GM18870 (cell line): Measurements from ENCODE around the gene RARA.
"Not testable (repeated sequence)": the region's sequence is repeated elsewhere in the genome, so short reads cannot be mapped to it uniquely, and the experiment has no call there.

Experiments used
- ATAC-seq: cut with Tn5 transposase; IDR thresholded peaks from one replicate; pipeline ENCODE4 v1.9.1; 2021; ENCODE audit warnings: moderate library complexity; ENCODE audit not compliant: unreplicated experiment

RARA gene

DNA sequence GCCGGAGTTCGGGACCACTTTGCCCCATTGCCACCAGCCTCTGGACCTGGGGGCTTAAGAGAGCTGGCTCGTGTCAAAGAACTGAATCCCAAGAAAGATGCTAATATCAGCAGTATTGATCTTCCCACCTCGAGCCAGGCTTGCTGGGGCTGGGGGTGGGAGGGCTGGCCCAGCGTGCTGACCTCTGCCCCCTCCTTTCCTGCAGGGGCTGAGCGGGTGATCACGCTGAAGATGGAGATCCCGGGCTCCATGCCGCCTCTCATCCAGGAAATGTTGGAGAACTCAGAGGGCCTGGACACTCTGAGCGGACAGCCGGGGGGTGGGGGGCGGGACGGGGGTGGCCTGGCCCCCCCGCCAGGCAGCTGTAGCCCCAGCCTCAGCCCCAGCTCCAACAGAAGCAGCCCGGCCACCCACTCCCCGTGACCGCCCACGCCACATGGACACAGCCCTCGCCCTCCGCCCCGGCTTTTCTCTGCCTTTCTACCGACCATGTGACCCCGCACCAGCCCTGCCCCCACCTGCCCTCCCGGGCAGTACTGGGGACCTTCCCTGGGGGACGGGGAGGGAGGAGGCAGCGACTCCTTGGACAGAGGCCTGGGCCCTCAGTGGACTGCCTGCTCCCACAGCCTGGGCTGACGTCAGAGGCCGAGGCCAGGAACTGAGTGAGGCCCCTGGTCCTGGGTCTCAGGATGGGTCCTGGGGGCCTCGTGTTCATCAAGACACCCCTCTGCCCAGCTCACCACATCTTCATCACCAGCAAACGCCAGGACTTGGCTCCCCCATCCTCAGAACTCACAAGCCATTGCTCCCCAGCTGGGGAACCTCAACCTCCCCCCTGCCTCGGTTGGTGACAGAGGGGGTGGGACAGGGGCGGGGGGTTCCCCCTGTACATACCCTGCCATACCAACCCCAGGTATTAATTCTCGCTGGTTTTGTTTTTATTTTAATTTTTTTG lies 47.1 kb downstream of the RARA start:
- no peak for ATAC-seq

DNA sequence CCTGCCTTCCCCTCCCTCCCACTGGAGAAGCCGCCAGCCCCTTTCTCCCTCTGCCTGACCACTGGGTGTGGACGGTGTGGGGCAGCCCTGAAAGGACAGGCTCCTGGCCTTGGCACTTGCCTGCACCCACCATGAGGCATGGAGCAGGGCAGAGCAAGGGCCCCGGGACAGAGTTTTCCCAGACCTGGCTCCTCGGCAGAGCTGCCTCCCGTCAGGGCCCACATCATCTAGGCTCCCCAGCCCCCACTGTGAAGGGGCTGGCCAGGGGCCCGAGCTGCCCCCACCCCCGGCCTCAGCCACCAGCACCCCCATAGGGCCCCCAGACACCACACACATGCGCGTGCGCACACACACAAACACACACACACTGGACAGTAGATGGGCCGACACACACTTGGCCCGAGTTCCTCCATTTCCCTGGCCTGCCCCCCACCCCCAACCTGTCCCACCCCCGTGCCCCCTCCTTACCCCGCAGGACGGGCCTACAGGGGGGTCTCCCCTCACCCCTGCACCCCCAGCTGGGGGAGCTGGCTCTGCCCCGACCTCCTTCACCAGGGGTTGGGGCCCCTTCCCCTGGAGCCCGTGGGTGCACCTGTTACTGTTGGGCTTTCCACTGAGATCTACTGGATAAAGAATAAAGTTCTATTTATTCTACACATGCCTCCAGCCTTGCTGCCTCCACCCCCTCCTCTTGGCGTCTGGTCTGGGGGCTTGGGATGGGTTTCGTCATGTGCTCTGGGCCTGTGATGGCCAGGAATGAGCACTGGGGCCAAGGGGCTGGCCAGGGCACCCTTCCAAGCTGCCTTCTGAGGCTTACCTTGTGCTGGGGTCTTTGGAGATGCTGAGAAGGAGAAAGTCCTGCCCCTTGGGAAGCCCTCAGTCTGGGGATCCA lies 48.3 kb downstream of the RARA start:
- no peak for ATAC-seq

DNA sequence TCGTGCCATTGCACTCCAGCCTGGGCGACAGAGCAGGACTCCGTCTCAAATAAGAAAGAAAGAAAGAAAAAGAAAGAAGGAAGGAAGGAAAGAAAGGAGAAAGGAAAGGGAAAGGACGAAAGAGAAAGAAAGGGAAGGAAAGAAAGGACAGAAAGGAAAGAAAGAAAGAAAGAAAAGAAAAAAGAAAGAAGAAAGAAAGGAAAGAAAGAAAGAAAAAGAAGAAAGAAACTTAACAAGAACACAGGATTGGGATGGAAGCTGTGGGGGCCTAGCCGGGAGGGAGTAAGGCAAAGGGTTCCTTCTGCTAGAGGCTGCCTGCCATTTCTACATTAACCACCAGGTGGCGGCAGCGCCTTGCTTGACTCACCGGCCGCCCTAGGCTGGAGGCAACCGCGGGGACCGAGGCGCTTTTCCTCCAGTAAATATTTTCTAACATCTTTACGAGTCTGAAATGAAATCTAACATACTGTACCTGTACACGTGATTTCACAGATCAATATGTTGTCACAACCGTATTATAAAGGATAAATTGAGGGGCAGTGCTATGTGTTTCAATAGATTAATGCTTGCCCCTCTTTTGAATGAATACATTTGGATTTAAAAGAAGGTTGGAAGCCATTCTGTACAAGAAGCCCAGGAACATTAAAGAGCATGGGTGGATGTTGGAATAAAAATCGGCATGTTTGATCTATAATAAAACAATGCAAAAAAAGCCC lies 49.5 kb downstream of the RARA start:
- no peak for ATAC-seq

DNA sequence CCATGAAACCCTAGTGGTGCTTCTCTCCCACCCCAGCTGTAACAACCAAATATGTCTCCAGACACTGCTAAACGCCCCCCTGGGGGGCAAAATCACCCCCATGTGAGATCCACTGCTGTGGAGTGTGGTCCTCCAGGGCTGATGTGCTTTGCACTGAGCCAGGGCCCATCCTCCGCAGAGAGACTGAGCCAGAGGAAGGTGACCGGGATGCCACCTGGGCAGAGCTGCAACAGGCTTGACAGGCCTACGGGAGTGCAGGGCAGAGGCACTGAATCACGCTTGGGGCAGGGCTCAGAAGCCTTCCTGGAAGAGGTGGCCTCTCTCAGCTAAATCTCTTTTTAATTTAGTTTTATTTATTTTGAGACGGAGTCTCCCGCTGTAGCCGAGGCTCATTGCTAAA lies 51.1 kb downstream of the RARA start:
- no peak for ATAC-seq

DNA sequence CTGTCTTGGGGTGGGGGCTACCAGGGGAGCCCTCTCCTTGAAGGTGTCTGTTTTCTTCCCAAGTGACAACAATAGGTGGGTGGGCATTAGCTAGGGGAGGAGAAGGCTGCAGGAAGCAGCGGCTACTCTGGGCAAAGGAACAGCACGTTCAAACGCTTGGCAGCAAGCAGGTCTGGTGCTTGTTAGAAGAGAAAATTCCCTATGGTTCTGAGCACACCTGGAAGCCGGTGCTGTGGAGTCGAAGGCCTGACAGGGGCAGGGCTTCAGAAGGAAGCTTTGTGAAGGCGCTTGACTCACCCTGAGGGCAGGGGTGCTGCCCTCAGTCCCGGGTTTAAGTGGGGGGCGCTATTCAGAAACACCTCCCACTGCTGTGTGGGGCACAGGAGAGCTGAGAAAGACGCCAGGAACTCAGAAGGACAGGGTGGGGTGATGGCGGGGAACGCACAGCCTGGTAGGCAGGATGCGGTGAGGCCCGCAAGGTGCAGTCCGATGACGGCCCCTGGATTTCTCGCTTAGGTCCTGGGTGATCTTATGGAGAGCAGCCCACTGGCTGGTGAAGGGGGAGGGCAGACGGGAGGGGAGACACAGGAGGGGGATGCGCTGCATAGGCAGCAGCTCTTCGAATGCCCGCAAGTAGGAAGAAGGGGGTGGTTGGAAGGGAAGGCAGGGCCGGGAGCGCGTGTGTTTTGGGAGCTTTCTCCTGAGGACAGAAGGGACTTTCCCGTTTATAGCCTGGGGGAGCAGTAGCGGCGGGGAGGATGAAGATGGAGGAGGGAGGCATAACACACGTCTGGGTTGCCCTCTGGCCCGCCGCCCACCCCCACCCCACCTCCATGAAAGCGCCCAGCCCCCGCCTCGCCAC lies 52.3 kb downstream of the RARA start:
- no peak for ATAC-seq

DNA sequence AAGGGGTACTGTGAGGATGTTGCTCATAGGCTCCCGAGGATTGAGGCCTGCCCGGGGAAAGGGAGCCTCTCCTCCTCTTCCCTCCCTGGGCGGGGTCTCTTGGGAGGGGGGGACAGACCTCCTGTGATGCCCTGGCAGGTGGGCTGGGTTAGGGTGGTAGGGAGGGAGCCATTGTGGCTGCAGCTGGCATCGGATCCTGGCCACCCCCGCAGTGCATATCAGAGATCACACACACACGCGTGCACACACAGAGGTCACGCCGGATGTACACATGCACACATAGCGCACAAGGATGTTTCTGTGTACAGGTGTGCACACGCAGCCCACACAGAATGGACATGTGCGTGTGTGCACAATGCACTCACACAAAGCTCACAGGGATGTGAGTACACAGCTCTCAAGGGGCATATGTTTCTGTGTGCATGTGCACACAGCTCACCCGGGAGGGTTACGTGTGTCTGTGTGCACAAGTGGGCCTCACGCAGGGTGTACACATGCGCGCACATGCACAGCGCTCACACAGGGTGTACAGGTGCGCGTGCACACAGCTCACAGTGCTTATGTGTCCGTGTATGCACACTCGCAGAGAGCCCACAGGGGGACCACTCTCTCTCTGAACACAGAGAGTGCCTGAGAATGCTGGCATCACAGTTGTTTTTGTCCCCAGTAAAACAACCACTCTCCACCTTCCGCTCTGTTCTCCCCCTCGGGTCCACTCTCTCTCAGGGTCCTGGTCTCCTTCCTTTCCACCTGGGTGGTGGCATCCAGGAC lies 53.1 kb downstream of the RARA start:
- ATAC-seq, result no peak

DNA sequence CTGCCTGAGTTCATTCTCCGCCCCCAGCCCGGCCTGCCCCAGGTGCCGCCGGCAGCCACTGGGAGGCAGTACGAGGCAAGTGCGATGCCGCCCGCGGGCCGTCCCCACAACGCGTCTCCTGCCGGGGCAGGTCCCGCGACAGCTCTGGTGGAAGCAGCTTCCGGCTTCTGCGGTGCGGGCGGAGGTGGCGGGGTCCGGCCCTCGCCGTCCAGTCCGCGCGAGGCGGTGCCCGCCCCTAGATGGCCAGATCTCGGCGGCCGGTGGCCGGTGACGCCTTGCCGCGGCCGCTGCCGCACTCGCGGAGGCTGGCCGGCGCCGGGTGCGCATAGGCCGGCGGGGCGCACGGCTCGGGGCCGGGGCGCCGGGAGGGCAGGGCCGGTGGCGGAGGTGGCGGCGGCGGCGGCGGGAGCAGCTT lies 53.7 kb downstream of the RARA start:
- ATAC-seq, result no peak

DNA sequence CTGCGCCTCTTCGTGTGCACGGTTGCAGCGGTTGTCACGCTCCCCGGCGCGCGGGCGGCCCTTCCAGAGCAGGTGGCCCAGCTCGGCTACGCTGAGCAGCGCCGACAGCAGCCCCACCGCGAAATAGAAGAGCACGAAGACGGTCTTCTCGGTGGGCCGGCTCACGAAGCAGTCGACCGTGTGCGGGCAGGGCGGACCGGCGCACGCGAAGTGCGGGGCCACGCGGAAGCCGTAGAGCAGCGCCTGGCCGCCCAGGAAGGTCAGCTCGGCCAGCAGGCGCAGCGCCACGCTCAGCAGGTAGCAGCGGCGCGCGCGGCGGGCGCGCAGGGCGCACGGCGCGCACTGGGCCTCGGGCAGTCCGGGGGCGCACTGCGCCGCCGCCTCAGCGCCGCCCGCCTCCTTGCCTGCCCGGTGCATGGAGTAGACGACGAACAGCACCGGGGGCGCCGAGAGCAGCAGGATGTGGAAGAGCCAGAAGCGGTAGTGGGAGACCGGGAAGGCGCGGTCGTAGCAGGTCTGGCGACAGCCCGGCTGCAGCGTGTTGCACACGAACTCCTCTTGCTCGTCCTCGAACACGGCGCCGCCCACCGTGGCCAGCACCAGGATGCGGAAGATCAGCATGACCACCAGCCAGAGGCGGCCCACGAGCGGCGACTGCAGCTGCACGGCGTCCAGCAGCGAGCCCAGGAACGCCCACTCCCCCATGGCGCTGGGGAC lies 54.3 kb downstream of the RARA start:
- no peak for ATAC-seq

DNA sequence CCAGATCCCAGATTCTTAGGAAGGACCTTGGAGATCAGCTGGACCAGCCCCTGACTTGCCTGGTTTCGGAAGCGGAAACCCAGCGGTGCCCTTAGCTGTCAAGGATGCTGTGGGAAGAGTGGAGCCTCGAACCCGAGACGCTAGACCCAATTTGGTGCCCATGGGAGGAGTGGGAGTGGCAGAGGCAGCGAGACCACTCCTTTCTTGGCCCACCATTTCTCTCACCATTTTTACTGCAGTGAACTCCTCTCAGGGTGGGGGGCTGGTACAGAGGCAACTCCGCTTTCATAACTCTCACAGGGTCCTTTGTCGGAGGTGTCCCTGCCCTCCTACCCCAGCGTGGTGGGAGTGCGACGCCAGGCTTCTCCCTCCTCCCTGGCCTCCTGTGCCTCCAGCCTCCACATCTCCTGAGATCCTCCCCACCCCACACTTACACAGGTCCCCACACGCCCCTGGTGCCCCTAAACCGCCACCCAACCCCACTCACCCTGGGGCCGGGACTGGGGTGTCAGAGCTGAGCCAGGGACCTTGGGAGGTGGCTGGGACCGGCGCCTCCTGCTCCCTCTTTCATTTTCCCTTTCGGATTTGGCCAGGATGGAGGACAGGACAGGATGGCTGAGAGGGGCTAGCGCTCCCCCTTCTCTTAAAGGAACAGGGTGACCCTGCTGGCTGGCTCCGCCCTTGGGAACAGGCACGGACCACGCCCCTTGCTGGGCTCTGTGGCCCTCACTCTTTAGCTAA lies 55.3 kb downstream of the RARA start, which contains the start of gene GJD3:
Gene GJD3 (minus strand): TSS at position 617 of the 741 bp plus-strand sequence. CDS start 922 bp downstream, outside the sequence.
- ATAC-seq, result no peak

DNA sequence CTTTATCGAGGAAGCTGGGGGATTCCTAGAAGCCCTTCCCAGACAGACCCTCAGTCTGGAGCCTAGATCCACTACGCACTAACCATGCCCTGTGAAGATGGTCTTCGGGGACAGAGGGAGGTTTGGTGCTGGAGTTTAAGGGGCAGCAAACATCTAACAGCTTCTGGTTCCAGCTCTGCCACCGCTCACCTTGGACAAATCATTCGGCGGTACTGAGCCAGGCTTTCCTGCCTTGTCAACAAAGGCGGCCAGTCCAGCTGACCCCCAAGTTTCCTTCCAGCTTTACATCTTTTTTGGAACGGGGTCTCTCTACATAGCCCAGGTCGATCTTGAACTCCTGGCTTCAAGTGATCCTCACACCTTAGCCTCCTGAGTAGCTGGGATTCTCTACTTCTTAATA lies 55.9 kb downstream of the RARA start:
- no peak for ATAC-seq

DNA sequence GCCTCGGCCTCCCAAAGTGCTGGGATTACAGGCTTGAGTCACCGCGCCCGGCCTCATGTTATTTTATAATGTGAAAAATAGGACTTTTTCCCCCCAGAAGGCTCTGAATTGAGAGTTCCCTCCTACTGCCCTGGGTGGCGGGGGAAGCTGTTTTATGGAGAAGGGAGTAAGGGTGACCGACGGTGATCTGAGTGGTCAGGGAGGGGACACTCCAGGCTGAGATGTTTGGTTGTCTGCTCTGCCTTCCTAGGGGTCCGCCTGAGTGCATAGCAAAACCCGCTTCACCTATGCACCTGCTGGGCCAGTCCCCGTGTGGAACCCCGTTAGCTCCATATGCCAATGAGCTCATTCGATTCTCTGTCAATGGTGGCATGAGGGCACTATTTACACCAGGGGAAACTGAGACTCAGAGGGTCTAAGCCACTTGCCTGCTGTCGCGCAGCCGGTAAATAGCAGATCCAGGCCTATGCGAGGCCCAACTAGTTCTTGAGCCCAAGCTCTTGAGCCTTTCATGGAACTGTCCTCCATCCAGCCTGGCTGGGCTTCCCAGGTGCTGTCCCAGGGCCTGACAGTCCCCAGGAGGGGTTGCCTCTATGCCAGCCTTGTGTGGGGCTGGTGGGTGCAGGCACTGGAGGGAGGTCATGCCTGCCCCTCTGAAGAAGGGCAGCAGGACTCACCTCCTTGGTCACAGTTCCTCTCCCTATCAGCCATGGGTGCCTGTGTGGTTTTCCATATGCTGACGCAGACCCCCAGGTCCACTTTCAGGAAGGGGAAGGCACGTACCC lies 57.3 kb downstream of the RARA start:
- ATAC-seq, result no peak

DNA sequence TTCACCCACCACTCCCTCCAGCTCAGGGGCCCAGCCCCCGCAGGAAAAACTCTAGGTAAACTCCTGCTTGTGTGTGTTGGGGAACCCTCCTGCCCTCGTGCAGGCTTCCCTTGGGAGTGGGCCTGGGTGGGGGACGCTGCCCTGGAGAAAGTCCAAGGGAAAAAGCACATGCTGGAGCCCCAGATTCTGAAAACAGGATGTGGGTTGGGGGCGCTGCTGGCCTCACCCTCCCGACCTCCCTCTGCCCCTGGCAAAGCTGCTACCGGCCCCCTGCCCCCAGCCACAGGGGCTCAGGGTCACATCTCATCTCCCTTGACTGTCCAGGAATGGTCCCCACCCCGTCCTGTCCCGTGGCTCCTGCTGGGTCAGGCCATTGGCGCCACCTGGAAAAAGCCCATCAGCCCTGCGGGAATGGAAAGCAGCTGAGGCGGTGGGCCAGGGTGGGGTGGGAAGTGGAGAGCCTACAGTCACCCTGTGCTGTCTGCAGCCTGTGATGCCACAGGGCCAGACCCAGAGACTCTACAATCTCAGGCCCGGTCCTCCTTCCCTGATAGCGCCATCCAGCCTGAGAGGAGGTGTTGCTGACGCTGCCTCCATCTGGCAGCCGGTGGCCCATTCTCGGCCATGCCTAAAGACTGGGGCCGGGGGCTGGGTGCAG lies 58.0 kb downstream of the RARA start:
- no peak for ATAC-seq

DNA sequence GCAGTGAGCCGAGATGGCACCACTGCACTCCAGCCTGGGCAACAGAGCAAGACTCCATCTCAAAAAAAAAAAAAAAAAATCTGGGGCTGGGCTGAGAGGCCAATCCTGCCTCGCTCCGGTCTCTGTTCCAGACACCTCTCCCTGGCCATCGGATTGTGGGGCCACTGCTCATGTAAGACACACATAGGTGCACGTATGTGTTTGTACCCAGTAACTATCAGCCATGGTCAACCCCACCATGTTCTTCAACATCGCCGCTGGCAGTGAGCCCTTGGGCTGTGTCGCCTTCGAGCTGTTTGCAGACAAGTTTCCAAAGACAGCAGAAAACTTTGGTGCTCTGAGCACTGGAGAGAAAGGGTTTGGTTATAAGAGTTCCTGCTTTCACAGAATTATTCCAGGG lies 58.7 kb downstream of the RARA start:
- not testable (repeated sequence) for ATAC-seq

DNA sequence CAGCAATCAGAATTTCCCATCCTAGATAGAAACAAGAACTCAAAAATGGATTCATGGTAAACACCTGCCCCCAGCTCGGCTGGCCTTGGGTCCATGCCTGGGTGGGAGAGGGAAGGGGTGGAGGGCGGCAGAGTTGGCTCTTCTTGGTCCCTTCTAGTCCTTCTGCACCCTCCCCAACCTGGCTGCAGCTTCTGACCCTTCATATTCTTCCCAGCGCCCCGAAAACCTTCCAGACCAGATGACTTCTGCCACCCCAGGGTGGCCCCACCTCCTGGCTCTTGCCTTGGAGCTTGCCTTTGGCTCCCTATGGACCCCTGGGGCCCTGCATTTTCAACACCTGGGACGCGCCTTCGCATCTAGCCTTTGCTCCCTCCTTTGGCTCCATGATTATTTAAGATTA lies 60.9 kb downstream of the RARA start:
- no peak for ATAC-seq

DNA sequence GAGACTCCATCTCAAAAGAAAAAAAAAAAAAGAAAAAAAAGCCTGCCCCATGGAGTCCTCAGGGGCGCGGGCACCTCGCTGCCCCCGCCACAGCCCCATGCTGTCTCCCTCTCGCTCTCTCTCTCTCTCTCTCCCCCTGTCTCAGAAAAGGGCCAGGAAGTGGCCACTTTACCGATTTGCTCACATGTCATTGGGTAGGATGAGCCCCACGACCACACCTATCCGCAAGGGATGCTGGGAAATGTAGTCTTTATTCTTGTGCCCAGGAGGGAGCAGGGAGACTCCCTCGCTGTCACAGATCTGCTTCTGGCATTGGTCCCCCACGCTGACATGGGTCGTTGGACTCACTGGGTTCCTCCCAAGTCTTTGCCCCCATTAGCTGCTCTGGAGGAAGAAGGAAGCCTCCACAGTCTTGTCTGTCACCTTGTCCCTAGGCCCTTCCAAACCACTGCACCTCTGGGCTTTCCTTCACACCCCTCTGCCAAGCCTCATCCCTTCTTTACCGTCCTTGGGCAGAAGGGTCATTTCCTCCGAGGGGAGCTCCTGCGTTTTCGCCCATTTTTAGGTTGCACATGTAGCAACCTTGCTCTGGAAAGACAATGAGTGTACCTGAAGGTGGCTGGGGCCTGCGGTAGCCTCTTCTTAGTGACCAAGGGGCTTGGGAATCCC lies 62.4 kb downstream of the RARA start:
- no peak for ATAC-seq

DNA sequence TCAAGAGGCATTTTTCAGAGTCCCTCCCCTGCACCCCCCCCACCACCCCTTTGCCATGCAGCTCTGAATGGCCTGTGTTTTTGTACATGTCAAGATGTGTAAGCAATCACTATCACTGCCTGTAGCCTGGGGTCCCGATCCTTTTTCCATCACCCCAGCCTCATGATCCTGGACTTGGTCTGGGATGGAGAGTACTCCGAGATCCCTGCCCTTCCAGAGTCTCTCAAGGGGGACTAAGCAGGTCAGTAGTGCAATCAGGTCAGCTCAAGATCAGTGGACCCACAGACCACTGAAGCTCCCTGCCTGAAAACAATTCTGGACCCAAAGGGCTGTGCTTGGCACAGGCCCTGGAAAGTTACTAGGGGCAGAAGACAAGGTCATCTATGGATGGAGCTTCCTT lies 63.1 kb downstream of the RARA start:
- no peak for ATAC-seq
